ENCODE data around the gene OR2AP1.
"Not testable (repeated sequence)": the region's sequence is repeated elsewhere in the genome, so short reads cannot be mapped to it uniquely, and the experiment has no call there.

OR2AP1 gene

GRCh38 chr12:55572168-55572567 lies at the start of gene OR2AP1:
Gene OR2AP1, plus strand, starts transcription at chr12:55572468. Its CDS starts 1,947 bp downstream, at chr12:55574415.
- H3K79me2 ChIP-seq (ENCODE audit: insufficient read depth, low read length): no peaks in the 10 kb centered on the region
- H3K4me2 ChIP-seq (ENCODE audit: insufficient read depth, low read length): no peak within 1 kb of the TSS
- no peak within 1 kb of the TSS for H3K4me3 ChIP-seq (ENCODE audit: low read depth in 1 of 2, low read length in 2 of 2)
- no peak within 1 kb of the TSS for H2AFZ ChIP-seq (ENCODE audit: low read depth, low read length)
- no peak within 1 kb of the TSS for H3K27ac ChIP-seq (ENCODE audit: low read length)
- no peaks in the 10 kb centered on the region for H3K4me1 ChIP-seq (ENCODE audit: insufficient read depth, low read length)
- DNase-seq: no peak
- H3K36me3 ChIP-seq (ENCODE audit: insufficient read depth, low read length): no peaks in the 10 kb centered on the region
- H3K9ac ChIP-seq (ENCODE audit: low read depth, low read length): no peak within 1 kb of the TSS
- no peaks in the 10 kb centered on the region for H4K20me1 ChIP-seq (ENCODE audit: insufficient read depth, low read length)
- TF ChIP-seq EZH2 (IDR thresholded peaks at IDR 0.05; ENCODE audit: borderline replicate concordance, low read depth, low read length, severe bottlenecking) (no peak), CTCF (IDR thresholded peaks at IDR 0.05; ENCODE audit: borderline replicate concordance, extremely low read depth, low read length, poor library complexity, severe bottlenecking) (no peak)
- ATAC-seq (ENCODE audit: insufficient read depth, low read depth): no peak
- peaks cover 18% of the 10 kb centered on the region for H3K9me3 ChIP-seq (ENCODE audit: insufficient read depth, low read length, severe bottlenecking)
- no peaks in the 10 kb centered on the region for H3K27me3 ChIP-seq (ENCODE audit: insufficient read depth, low read length, poor library complexity)

DNA sequence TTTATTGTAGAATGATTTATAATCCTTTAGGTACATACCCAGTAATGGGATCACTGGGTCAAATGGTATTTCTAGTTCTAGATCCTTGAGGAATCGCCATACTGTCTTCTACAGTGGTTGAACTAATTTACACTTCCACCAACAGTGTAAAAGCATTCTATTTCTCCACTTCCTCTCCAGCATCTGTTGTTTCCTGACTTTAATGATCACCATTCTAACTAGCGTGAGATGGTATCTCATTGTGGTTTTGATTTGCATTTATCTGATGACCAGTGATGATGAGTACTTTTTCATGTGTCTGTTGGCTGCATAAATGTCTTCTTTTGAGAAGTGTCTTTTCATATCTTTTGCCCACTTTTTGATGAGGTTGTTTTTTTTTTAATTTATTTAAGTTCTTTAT lies 24.0 kb upstream of the OR2AP1 start:
- not testable (repeated sequence) for H3K4me3 ChIP-seq (ENCODE audit: low read depth in 1 of 2, low read length in 2 of 2); H3K27me3 ChIP-seq (ENCODE audit: insufficient read depth, low read length, poor library complexity); H3K9me3 ChIP-seq (ENCODE audit: insufficient read depth, low read length, severe bottlenecking); H3K4me1 ChIP-seq (ENCODE audit: insufficient read depth, low read length); H4K20me1 ChIP-seq (ENCODE audit: insufficient read depth, low read length); H3K4me2 ChIP-seq (ENCODE audit: insufficient read depth, low read length); ATAC-seq (ENCODE audit: insufficient read depth, low read depth); H3K79me2 ChIP-seq (ENCODE audit: insufficient read depth, low read length); H2AFZ ChIP-seq (ENCODE audit: low read depth, low read length); H3K36me3 ChIP-seq (ENCODE audit: insufficient read depth, low read length); H3K27ac ChIP-seq (ENCODE audit: low read length); DNase-seq; H3K9ac ChIP-seq (ENCODE audit: low read depth, low read length)

GRCh38 chr12:55548756-55549155 lies 23.5 kb upstream of the OR2AP1 start:
- no peak for TF ChIP-seq CTCF (IDR thresholded peaks at IDR 0.05; ENCODE audit: borderline replicate concordance, extremely low read depth, low read length, poor library complexity, severe bottlenecking)
- TF ChIP-seq EZH2 (IDR thresholded peaks at IDR 0.05; ENCODE audit: borderline replicate concordance, low read depth, low read length, severe bottlenecking): no peak
- no peak for DNase-seq
- peaks cover 5% of the 10 kb centered on the region for H3K27me3 ChIP-seq (ENCODE audit: insufficient read depth, low read length, poor library complexity)
- H2AFZ ChIP-seq (ENCODE audit: low read depth, low read length): no peak overlapping the region
- H3K9me3 ChIP-seq (ENCODE audit: insufficient read depth, low read length, severe bottlenecking): no peaks in the 10 kb centered on the region
- no peaks in the 10 kb centered on the region for H3K4me1 ChIP-seq (ENCODE audit: insufficient read depth, low read length)
- no peaks in the 10 kb centered on the region for H3K36me3 ChIP-seq (ENCODE audit: insufficient read depth, low read length)
- H3K79me2 ChIP-seq (ENCODE audit: insufficient read depth, low read length): no peaks in the 10 kb centered on the region
- no peak overlapping the region for H3K9ac ChIP-seq (ENCODE audit: low read depth, low read length)
- ATAC-seq (ENCODE audit: insufficient read depth, low read depth): no peak
- H3K4me3 ChIP-seq (ENCODE audit: low read depth in 1 of 2, low read length in 2 of 2): no peak overlapping the region
- no peak overlapping the region for H3K27ac ChIP-seq (ENCODE audit: low read length)
- H3K4me2 ChIP-seq (ENCODE audit: insufficient read depth, low read length): no peak overlapping the region
- H4K20me1 ChIP-seq (ENCODE audit: insufficient read depth, low read length): no peaks in the 10 kb centered on the region

DNA sequence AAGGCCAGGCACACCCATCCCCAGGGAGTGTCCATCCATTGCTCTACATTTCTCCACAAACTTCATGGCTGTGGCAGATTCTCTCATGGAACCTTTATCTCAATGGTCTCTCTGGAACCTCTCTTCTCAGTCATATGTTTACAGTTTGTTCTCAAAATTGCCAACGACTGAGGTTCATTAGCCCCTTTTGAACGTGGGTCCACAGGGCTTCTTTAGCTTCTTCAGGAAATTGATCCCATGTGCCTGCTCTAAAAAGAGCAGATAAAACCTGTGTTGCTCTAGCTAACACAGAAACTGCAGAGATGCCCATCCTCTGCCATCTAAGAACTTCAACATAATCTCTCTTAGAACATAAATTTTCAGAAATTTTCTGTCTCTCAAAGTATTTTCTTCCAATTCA lies 23.0 kb upstream of the OR2AP1 start, which contains the start of gene OR6C4:
TSS of gene OR6C4 (plus strand) at position 301 of the 400 bp plus-strand sequence. CDS start 1,625 bp downstream, outside the sequence.
- Histone ChIP-seq H2AFZ (ENCODE audit: low read depth, low read length) (no peak within 1 kb of the TSS), H3K4me2 (ENCODE audit: insufficient read depth, low read length) (no peak within 1 kb of the TSS), H3K27ac (ENCODE audit: low read length) (no peak within 1 kb of the TSS), H4K20me1 (ENCODE audit: insufficient read depth, low read length) (no peaks in the 10 kb centered on the region), H3K4me1 (ENCODE audit: insufficient read depth, low read length) (no peaks in the 10 kb centered on the region), H3K9me3 (ENCODE audit: insufficient read depth, low read length, severe bottlenecking) (no peaks in the 10 kb centered on the region), H3K9ac (ENCODE audit: low read depth, low read length) (no peak within 1 kb of the TSS), H3K27me3 (ENCODE audit: insufficient read depth, low read length, poor library complexity) (peaks cover 5% of the 10 kb centered on the region), H3K4me3 (ENCODE audit: low read depth in 1 of 2, low read length in 2 of 2) (no peak within 1 kb of the TSS), H3K79me2 (ENCODE audit: insufficient read depth, low read length) (no peaks in the 10 kb centered on the region), H3K36me3 (ENCODE audit: insufficient read depth, low read length) (no peaks in the 10 kb centered on the region)
- ATAC-seq (ENCODE audit: insufficient read depth, low read depth): no peak
- TF ChIP-seq CTCF (IDR thresholded peaks at IDR 0.05; ENCODE audit: borderline replicate concordance, extremely low read depth, low read length, poor library complexity, severe bottlenecking): no peak
- no peak for TF ChIP-seq EZH2 (IDR thresholded peaks at IDR 0.05; ENCODE audit: borderline replicate concordance, low read depth, low read length, severe bottlenecking)
- no peak for DNase-seq

Data from DND-41 (cell line).